ENCODE measurements around the gene GYG2. TPM values are rescaled to one million over a fixed set of nuclear protein-coding genes. Genes with fewer than 3 reads are reported as not detected.
"Not testable (repeated sequence)": the region's sequence is repeated elsewhere in the genome, so short reads cannot be mapped to it uniquely, and the experiment has no call there.

The GYG2 gene
- total and polyA plus RNA-seq, 7 experiments from 2014 or later, result not detected

- Histone ChIP-seq H3K9me3 (ENCODE audit: control insufficient read depth in 2 of 3, low read length in 3 of 3) (no peaks in the 10 kb centered on the region), H3K36me3 (ENCODE audit: control insufficient read depth in 2 of 3, insufficient read depth in 3 of 3, low read length in 3 of 3) (no peaks in the 10 kb centered on the region), H3K27me3 (ENCODE audit: control insufficient read depth in 2 of 2, insufficient read depth in 2 of 2, low read length in 2 of 2) (no peaks in the 10 kb centered on the region), H3K4me3 (ENCODE audit: low read length) (no peak overlapping the region), H3K27ac (ENCODE audit: low read depth, low read length) (no peak overlapping the region), H3K4me1 (ENCODE audit: control insufficient read depth in 2 of 2, insufficient read depth in 2 of 2, low read length in 2 of 2) (no peaks in the 10 kb centered on the region)
- POLR2A ChIA-PET, result no interaction called here
- Mint-ChIP-seq H3K4me3 (no peak overlapping the region), H3K27ac (no peak overlapping the region), H3K27me3 (no peaks in the 10 kb centered on the region), H3K4me1 (peaks cover 0 to 17% (median 5%) of the 10 kb centered on the region in 7 donors), H3K9me3 (peaks cover 0 to 8% (median 0%) of the 10 kb centered on the region in 11 donors), H3K36me3 (no peaks in the 10 kb centered on the region)
- ATAC-seq (no peak), DNase-seq (no peak)
- CTCF ChIA-PET, result no interaction called here
- intact Hi-C loops (cut with micrococcal nuclease), result no loop called here
Measured at GRCh38 chrX:2897311-2897689, 68.6 kb downstream of the GYG2 start.

- H3K4me3 ChIP-seq (ENCODE audit: low read length), result not testable (repeated sequence)
Measured at GRCh38 chrX:2897690-2898623, 69.2 kb downstream of the GYG2 start.

GRCh38 chrX:2898846-2899512 is 70.2 kb downstream of the GYG2 start:
- H3K27me3 Mint-ChIP-seq, result peaks cover 0 to 5% (median 3%) of the 10 kb centered on the region in 5 donors
- Histone ChIP-seq H3K36me3 (ENCODE audit: control insufficient read depth in 2 of 3, insufficient read depth in 3 of 3, low read length in 3 of 3) (no peaks in the 10 kb centered on the region), H3K4me1 (ENCODE audit: control insufficient read depth in 2 of 2, insufficient read depth in 2 of 2, low read length in 2 of 2) (no peaks in the 10 kb centered on the region), H3K4me3 (ENCODE audit: low read length) (no peak overlapping the region), H3K9me3 (ENCODE audit: control insufficient read depth in 2 of 3, low read length in 3 of 3) (peaks cover 0 to 3% (median 0%) of the 10 kb centered on the region in 3 experiments), H3K27me3 (ENCODE audit: control insufficient read depth in 2 of 2, insufficient read depth in 2 of 2, low read length in 2 of 2) (no peaks in the 10 kb centered on the region), H3K27ac (ENCODE audit: low read depth, low read length) (no peak overlapping the region)
- peak overlapping the region in 3 of 10 donors; percentile 27 to 67 (median 35) for H3K4me3 Mint-ChIP-seq
- H3K36me3 Mint-ChIP-seq, result no peaks in the 10 kb centered on the region
- H3K27ac Mint-ChIP-seq, result no peak overlapping the region
- intact Hi-C loops (cut with micrococcal nuclease), result no loop called here
- ChIA-PET CTCF (no interaction called here), POLR2A (no interaction called here)
- ATAC-seq (no peak), DNase-seq (no peak)
- peaks cover 0 to 22% (median 3%) of the 10 kb centered on the region in 11 donors for H3K9me3 Mint-ChIP-seq
- peaks cover 0 to 14% (median 5%) of the 10 kb centered on the region in 7 donors for H3K4me1 Mint-ChIP-seq

More at GRCh38 chrX:2897690-2898623, 69.2 kb downstream of the GYG2 start:
- DNase-seq; intact Hi-C loops (cut with micrococcal nuclease); H3K27me3 ChIP-seq (ENCODE audit: control insufficient read depth in 2 of 2, insufficient read depth in 2 of 2, low read length in 2 of 2); H3K27me3 Mint-ChIP-seq; H3K36me3 Mint-ChIP-seq; H3K9me3 ChIP-seq (ENCODE audit: control insufficient read depth in 2 of 3, low read length in 3 of 3); H3K4me1 ChIP-seq (ENCODE audit: control insufficient read depth in 2 of 2, insufficient read depth in 2 of 2, low read length in 2 of 2); H3K27ac ChIP-seq (ENCODE audit: low read depth, low read length); CTCF ChIA-PET; POLR2A ChIA-PET; H3K36me3 ChIP-seq (ENCODE audit: control insufficient read depth in 2 of 3, insufficient read depth in 3 of 3, low read length in 3 of 3): not testable (repeated sequence)
- peaks cover 0 to 15% (median 5%) of the 10 kb centered on the region in 7 donors for H3K4me1 Mint-ChIP-seq
- peak overlapping the region in 1 of 9 donors; percentile 25 for H3K27ac Mint-ChIP-seq
- H3K9me3 Mint-ChIP-seq, result peaks cover 0 to 12% (median 2%) of the 10 kb centered on the region in 11 donors
- peak overlapping the region in 6 of 10 donors; percentile 15 to 67 (median 33) for H3K4me3 Mint-ChIP-seq
- ATAC-seq, result peak; percentile 73

- Mint-ChIP-seq H3K9me3 (peaks cover 0 to 35% (median 7%) of the 10 kb centered on the region in 11 donors), H3K27ac (no peak overlapping the region), H3K36me3 (peaks cover 0 to 2% (median 0%) of the 10 kb centered on the region in 5 donors), H3K27me3 (peaks cover 0 to 5% (median 3%) of the 10 kb centered on the region in 5 donors), H3K4me3 (no peak overlapping the region), H3K4me1 (peaks cover 0 to 14% (median 5%) of the 10 kb centered on the region in 7 donors)
- no peak overlapping the region for H3K27ac ChIP-seq (ENCODE audit: low read depth, low read length)
- no peaks in the 10 kb centered on the region for H3K4me1 ChIP-seq (ENCODE audit: control insufficient read depth in 2 of 2, insufficient read depth in 2 of 2, low read length in 2 of 2)
- DNase-seq, result no peak
- intact Hi-C loops (cut with micrococcal nuclease), result no loop called here
- peaks cover 0 to 9% (median 0%) of the 10 kb centered on the region in 3 experiments for H3K9me3 ChIP-seq (ENCODE audit: control insufficient read depth in 2 of 3, low read length in 3 of 3)
- ChIA-PET CTCF (no interaction called here), POLR2A (no interaction called here)
- H3K4me3 ChIP-seq (ENCODE audit: low read length), result no peak overlapping the region
- ATAC-seq, result peak; percentile 53
- H3K36me3 ChIP-seq (ENCODE audit: control insufficient read depth in 2 of 3, insufficient read depth in 3 of 3, low read length in 3 of 3), result no peaks in the 10 kb centered on the region
- no peaks in the 10 kb centered on the region for H3K27me3 ChIP-seq (ENCODE audit: control insufficient read depth in 2 of 2, insufficient read depth in 2 of 2, low read length in 2 of 2)
Measured at GRCh38 chrX:2901367-2902036, 72.8 kb downstream of the GYG2 start.

GRCh38 chrX:2902841-2903240 is 74.1 kb downstream of the GYG2 start:
- peaks cover 0 to 9% (median 5%) of the 10 kb centered on the region in 7 donors for H3K4me1 Mint-ChIP-seq
- no peak overlapping the region for H3K27ac Mint-ChIP-seq
- intact Hi-C loops (cut with micrococcal nuclease), result no loop called here
- H3K4me3 Mint-ChIP-seq, result no peak overlapping the region
- H3K9me3 Mint-ChIP-seq, result peaks cover 0 to 36% (median 8%) of the 10 kb centered on the region in 11 donors
- POLR2A ChIA-PET, result no interaction called here
- ATAC-seq, result no peak
- H3K4me3 ChIP-seq (ENCODE audit: low read length), result no peak overlapping the region
- no peak for DNase-seq
- no peaks in the 10 kb centered on the region for H3K27me3 ChIP-seq (ENCODE audit: control insufficient read depth in 2 of 2, insufficient read depth in 2 of 2, low read length in 2 of 2)
- CTCF ChIA-PET, result no interaction called here
- H3K27me3 Mint-ChIP-seq, result peaks cover 0 to 5% (median 3%) of the 10 kb centered on the region in 5 donors
- no peaks in the 10 kb centered on the region for H3K4me1 ChIP-seq (ENCODE audit: control insufficient read depth in 2 of 2, insufficient read depth in 2 of 2, low read length in 2 of 2)
- H3K9me3 ChIP-seq (ENCODE audit: control insufficient read depth in 2 of 3, low read length in 3 of 3), result peaks cover 0 to 9% (median 0%) of the 10 kb centered on the region in 3 experiments
- H3K27ac ChIP-seq (ENCODE audit: low read depth, low read length), result no peak overlapping the region
- H3K36me3 ChIP-seq (ENCODE audit: control insufficient read depth in 2 of 3, insufficient read depth in 3 of 3, low read length in 3 of 3), result no peaks in the 10 kb centered on the region
- peaks cover 0 to 5% (median 0%) of the 10 kb centered on the region in 5 donors for H3K36me3 Mint-ChIP-seq

GRCh38 chrX:2903366-2903765 is 74.6 kb downstream of the GYG2 start:
- Mint-ChIP-seq H3K9me3 (peaks cover 0 to 41% (median 12%) of the 10 kb centered on the region in 11 donors), H3K27me3 (peaks cover 0 to 5% (median 4%) of the 10 kb centered on the region in 5 donors), H3K4me3 (no peak overlapping the region), H3K36me3 (peaks cover 0 to 10% (median 0%) of the 10 kb centered on the region in 5 donors), H3K27ac (no peak overlapping the region), H3K4me1 (peaks cover 0 to 4% (median 3%) of the 10 kb centered on the region in 7 donors)
- H3K27ac ChIP-seq (ENCODE audit: low read depth, low read length), result no peak overlapping the region
- intact Hi-C loops (cut with micrococcal nuclease), result no loop called here
- no peaks in the 10 kb centered on the region for H3K27me3 ChIP-seq (ENCODE audit: control insufficient read depth in 2 of 2, insufficient read depth in 2 of 2, low read length in 2 of 2)
- no peaks in the 10 kb centered on the region for H3K36me3 ChIP-seq (ENCODE audit: control insufficient read depth in 2 of 3, insufficient read depth in 3 of 3, low read length in 3 of 3)
- H3K9me3 ChIP-seq (ENCODE audit: control insufficient read depth in 2 of 3, low read length in 3 of 3), result peaks cover 0 to 9% (median 0%) of the 10 kb centered on the region in 3 experiments
- H3K4me3 ChIP-seq (ENCODE audit: low read length), result no peak overlapping the region
- no peaks in the 10 kb centered on the region for H3K4me1 ChIP-seq (ENCODE audit: control insufficient read depth in 2 of 2, insufficient read depth in 2 of 2, low read length in 2 of 2)
- no peak for ATAC-seq
- ChIA-PET CTCF (no interaction called here), POLR2A (no interaction called here)
- no peak for DNase-seq
